Endothelial cell of coronary artery (primary cell): ENCODE data around the gene VASP. TPM values are rescaled to one million over a fixed set of nuclear protein-coding genes. Genes with fewer than 3 reads are reported as not detected.

Source experiments
- total RNA-seq: library from RNA; depleted of rRNA; stranded (reverse); fragments of >200 nt; gene quantifications from 2 replicates; pipeline ENCODE4 v1.2.3, GENCODE V29; 2014

The VASP gene
- total RNA-seq = 131 and 141 TPM in 2 replicates

DNA sequence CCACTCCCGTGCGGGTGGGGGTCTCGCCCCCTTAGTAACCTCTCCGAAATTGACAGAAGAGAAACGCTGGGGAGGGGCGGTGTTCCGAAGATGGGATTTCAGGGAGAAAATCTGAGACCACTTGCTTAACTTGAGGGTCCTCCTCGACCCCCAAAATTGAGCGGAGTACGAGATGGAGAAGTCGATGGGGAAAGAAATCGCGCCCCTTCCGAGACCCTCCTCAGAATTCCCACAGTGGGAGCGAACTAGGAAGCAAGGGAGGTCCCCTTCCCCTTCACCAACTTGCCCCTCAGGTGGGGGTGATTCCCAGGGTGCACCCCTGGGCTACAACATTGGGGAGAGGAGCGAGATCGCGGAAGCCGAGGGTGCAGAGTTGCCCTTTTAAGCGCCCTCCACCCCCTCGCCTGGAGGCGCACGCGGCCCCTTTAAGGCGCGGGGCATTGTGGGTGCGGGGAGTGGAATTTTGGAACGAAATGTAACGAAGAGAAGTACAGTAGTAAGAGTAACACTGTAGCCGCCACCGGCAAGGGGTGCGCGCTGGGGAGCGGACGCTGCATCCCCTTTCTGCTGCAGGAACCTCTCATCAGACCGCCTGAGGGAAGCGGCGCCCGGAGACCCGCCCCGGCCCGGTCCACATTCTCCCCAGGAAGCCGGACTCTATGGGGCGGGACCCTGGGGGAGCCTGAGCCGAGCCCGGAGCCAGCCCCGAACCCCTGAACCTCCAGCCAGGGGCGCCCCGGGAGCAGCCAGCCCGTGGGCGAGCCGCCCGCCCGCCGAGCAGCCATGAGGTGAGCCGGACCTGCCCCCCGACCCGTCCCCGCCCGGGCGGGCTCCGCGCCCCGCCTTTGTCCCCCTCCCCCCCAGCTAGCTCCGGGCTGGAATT is at the start of gene VASP:
Gene VASP, plus strand, starts transcription at position 491 of the 883 bp plus-strand sequence. Its CDS starts 293 bp downstream, at position 784.

GRCh38 chr19:45467456-45468158 is 39.7 kb upstream of the VASP start, which contains the start of gene FOSB:
FOSB (plus strand) TSS chr19:45467996; CDS start chr19:45468587, 591 bp downstream.

GRCh38 chr19:45498411-45499195 is 8.7 kb upstream of the VASP start, which contains the start of gene PPM1N:
PPM1N (plus strand) TSS chr19:45498443; CDS start chr19:45498473, 30 bp downstream.

Other genes with a start within 250 kb of the VASP start
- gene CKM, start 184.6 kb upstream of the VASP start, total RNA-seq = not detected in 2 replicates
- gene KLC3, start 166.7 kb upstream of the VASP start, total RNA-seq = 0.19 TPM in 1 of 2 replicates, not detected in the other
- gene ERCC2, start 136.9 kb upstream of the VASP start, total RNA-seq = 26.1 and 55.5 TPM in 2 replicates
- gene PPP1R13L, start 102.4 kb upstream of the VASP start, total RNA-seq = 4.5 and 25.9 TPM in 2 replicates
- gene POLR1G, start 100.8 kb upstream of the VASP start, total RNA-seq = 16.6 and 17.5 TPM in 2 replicates
- gene ERCC1, start 83.6 kb upstream of the VASP start, total RNA-seq = 77.0 and 82.2 TPM in 2 replicates
- 0.27 and 0.66 TPM in 2 replicates for gene FOSB, start 39.5 kb upstream of the VASP start, total RNA-seq
- gene RTN2, start 10.4 kb upstream of the VASP start, total RNA-seq = 5.1 and 5.9 TPM in 2 replicates
- 0.90 and 1.4 TPM in 2 replicates for gene PPM1N, start 9.0 kb upstream of the VASP start, total RNA-seq
- 5.0 and 6.0 TPM in 2 replicates for gene OPA3, start 77.3 kb downstream of the VASP start, total RNA-seq
- gene GPR4, start 94.7 kb downstream of the VASP start, total RNA-seq = 4.2 and 5.0 TPM in 2 replicates
- gene EML2, start 131.9 kb downstream of the VASP start, total RNA-seq = 14.8 and 30.6 TPM in 2 replicates
- gene GIPR, start 160.7 kb downstream of the VASP start, total RNA-seq = 0.09 TPM in 1 of 2 replicates, not detected in the other
- 779 and 865 TPM in 2 replicates for gene SNRPD2, start 184.5 kb downstream of the VASP start, total RNA-seq
- gene QPCTL, start 185.2 kb downstream of the VASP start, total RNA-seq = 7.8 and 9.0 TPM in 2 replicates
- gene FBXO46, start 223.4 kb downstream of the VASP start, total RNA-seq = 3.6 and 5.1 TPM in 2 replicates
- not detected in 2 replicates for gene MEIOSIN, start 226.0 kb downstream of the VASP start, total RNA-seq